Measurements from ENCODE around the gene FAM9B.

DNA sequence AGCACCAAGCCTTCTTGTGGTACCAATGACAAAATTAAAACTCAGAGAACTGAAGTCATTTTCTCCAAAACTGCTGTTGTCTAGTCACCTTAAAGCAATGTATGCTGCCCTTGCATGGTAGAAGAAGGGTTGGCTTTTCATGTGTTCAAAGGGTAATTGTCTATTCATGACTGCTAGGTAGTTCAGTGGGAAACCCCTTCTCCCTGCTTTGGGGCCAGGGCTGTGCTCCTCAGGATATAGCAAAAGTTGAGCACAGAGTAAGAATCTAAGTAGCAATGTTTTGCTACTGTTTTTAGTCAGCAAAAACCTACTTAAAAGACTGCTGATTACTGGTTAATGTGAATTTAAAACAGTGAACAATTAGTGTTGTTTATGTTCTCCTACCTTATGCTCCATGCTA, 30.8 kb upstream of the FAM9B start:
- TF ChIP-seq, protein P1, sequence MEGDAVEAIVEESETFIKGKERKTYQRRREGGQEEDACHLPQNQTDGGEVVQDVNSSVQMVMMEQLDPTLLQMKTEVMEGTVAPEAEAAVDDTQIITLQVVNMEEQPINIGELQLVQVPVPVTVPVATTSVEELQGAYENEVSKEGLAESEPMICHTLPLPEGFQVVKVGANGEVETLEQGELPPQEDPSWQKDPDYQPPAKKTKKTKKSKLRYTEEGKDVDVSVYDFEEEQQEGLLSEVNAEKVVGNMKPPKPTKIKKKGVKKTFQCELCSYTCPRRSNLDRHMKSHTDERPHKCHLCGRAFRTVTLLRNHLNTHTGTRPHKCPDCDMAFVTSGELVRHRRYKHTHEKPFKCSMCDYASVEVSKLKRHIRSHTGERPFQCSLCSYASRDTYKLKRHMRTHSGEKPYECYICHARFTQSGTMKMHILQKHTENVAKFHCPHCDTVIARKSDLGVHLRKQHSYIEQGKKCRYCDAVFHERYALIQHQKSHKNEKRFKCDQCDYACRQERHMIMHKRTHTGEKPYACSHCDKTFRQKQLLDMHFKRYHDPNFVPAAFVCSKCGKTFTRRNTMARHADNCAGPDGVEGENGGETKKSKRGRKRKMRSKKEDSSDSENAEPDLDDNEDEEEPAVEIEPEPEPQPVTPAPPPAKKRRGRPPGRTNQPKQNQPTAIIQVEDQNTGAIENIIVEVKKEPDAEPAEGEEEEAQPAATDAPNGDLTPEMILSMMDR (conservative IDR thresholded peaks at IDR 0.05; ENCODE audit: low read depth, low read length): no peak
- TF ChIP-seq RAD21 (IDR thresholded peaks at IDR 0.05; ENCODE audit: low read length) (no peak), BHLHE40 (IDR thresholded peaks at IDR 0.05; ENCODE audit: low read depth, low read length) (no peak), SMC3 (IDR thresholded peaks at IDR 0.05; ENCODE audit: low read depth, low read length) (no peak)
